ENCODE data around the gene ACSL3.

- TF ChIP-seq CTCF (IDR thresholded peaks at IDR 0.05) = no peak
- TF ChIP-seq POLR2AphosphoS5 (IDR thresholded peaks at IDR 0.05) = no peak
These were observed 23.2 kb upstream of the ACSL3 start for GRCh38 chr2:222837643-222838056.
